ENCODE measurements around the gene TRAIP. TPM values are rescaled to one million over a fixed set of nuclear protein-coding genes. Genes with fewer than 3 reads are reported as not detected.

TRAIP gene
- polyA plus RNA-seq (2011; rRNA removed): 10.2 and 10.7 TPM in 2 replicates
- polyA plus RNA-seq (2012; cell fraction: cytosol; rRNA removed): 21.9 and 22.1 TPM in 2 replicates
- 73.2 and 74.9 TPM in 2 replicates for polyA plus RNA-seq (2012; cell fraction: nucleus; rRNA removed)
- 10.7 to 11.9 TPM (median 11.5 TPM) in 3 replicates for polyA plus RNA-seq (2017; fragmentation: RNase III; extraction: RNeasy Plus Mini Kit Qiagen cat#74134 plus additional on column Dnase treatment)
- polyA minus RNA-seq (2011; rRNA and poly(A)+ RNA removed): 14.8 and 18.7 TPM in 2 replicates

- ChIA-PET CTCF (interaction anchor here (1.0 to 10.4 kb wide), 2 partner anchors 16 to 50 kb away, joined by 5 to 70 read pairs; no protein-coding TSS in a partner anchor), POLR2A (no interaction called here)
- peak within 1 kb of the TSS; percentile 73 for H3K4me3 ChIP-seq
- peak within 1 kb of the TSS; percentile 69 to 84 for H3K27ac ChIP-seq
- FAIRE-seq (no peak), ATAC-seq (peak; percentile 96 to 98), DNase-seq (ENCODE audit: low read depth in 1 of 2, low spot score in 1 of 2) (peak; percentile 89 to 96)
- H3K4me2 ChIP-seq: peak within 1 kb of the TSS; percentile 94
- 13% methylated on average over 11 of the region's 52 CpGs for WGBS (ENCODE audit: missing lambda C conversion rate)
- peaks cover 7% of the 10 kb centered on the region; the same call in 2 of the 3 replicates for H3K4me1 ChIP-seq
- H3K9me3 ChIP-seq: no peaks in the 10 kb centered on the region
- TF ChIP-seq E2F6 (IDR thresholded peaks at IDR 0.05; ENCODE audit: borderline replicate concordance, low read depth) (no peak), HEYL (CRISPR knock-in tag; IDR thresholded peaks at IDR 0.05) (no peak), USF2 (IDR thresholded peaks at IDR 0.05) (no peak), ZSCAN20 (CRISPR knock-in tag; IDR thresholded peaks at IDR 0.05) (no peak), CBX2 (IDR thresholded peaks at IDR 0.05; ENCODE audit: borderline replicate concordance, low read depth) (no peak), JUN (IDR thresholded peaks at IDR 0.05) (0 out of 5 replicates have a peak, but pooled peaks of 1 of the 2 experiments have one; percentile 21), ESRRA (IDR thresholded peaks at IDR 0.05; ENCODE audit: borderline replicate concordance, low read length) (no peak), ZC3H11A (IDR thresholded peaks at IDR 0.05) (no peak), ZFP36 (IDR thresholded peaks at IDR 0.05; ENCODE audit: borderline replicate concordance, partially characterized antibody) (no peak), MAX (IDR thresholded peaks at IDR 0.05) (peak; percentile 87), RFX5 (IDR thresholded peaks at IDR 0.05) (no peak), ELK1 (IDR thresholded peaks at IDR 0.05; ENCODE audit: low read depth, low read length) (no peak), TFCP2L1 (CRISPR knock-in tag; IDR thresholded peaks at IDR 0.05) (no peak), RNF2 (IDR thresholded peaks at IDR 0.05; ENCODE audit: borderline replicate concordance, low read depth) (no peak), RARB (CRISPR knock-in tag; IDR thresholded peaks at IDR 0.05) (no peak), HDAC2 (IDR thresholded peaks at IDR 0.05) (peak; percentile 89), EP300 (IDR thresholded peaks at IDR 0.05) (no peak), POLR2A (IDR thresholded peaks at IDR 0.05; ENCODE audit: low read length) (peak; percentile 62), NR3C1 (IDR thresholded peaks at IDR 0.05) (no peak), HMGXB4 (CRISPR knock-in tag; IDR thresholded peaks at IDR 0.05; ENCODE audit: borderline replicate concordance) (no peak), RAD21 (conservative IDR thresholded peaks at IDR 0.05 in 1 of 2, IDR thresholded peaks at IDR 0.05 in 1 of 2) (no peak), BCL3 (IDR thresholded peaks at IDR 0.05) (0 out of 3 replicates have a peak, but pooled peaks have one; percentile 43), HOXB13 (CRISPR knock-in tag; IDR thresholded peaks at IDR 0.05; ENCODE audit: low read depth) (no peak), SMC3 (IDR thresholded peaks at IDR 0.05) (no peak), FOSL2 (IDR thresholded peaks at IDR 0.05) (no peak), FOSL2 (CRISPR knock-in tag; IDR thresholded peaks at IDR 0.05) (no peak), BHLHE40 (IDR thresholded peaks at IDR 0.05; ENCODE audit: low read depth, low read length) (no peak), RCOR1 (IDR thresholded peaks at IDR 0.05; ENCODE audit: low read depth, low read length) (no peak), CHD2 (IDR thresholded peaks at IDR 0.05; ENCODE audit: low read length, partially characterized antibody) (no peak), NPAS2 (CRISPR knock-in tag; IDR thresholded peaks at IDR 0.05; ENCODE audit: borderline replicate concordance) (no peak), GATA3 (IDR thresholded peaks at IDR 0.05; ENCODE audit: borderline replicate concordance) (no peak), HES2 (IDR thresholded peaks at IDR 0.05) (no peak), KDM5A (IDR thresholded peaks at IDR 0.05) (peak; percentile 97), HOXB5 (CRISPR knock-in tag; IDR thresholded peaks at IDR 0.05) (no peak)
Observed at GRCh38 chr3:49856181-49857005, at the start of gene TRAIP. Gene TRAIP, minus strand, starts transcription at chr3:49856564. Its CDS starts 111 bp downstream, at chr3:49856453.
